Pons (tissue), 1 donor: ENCODE results near the gene FUT6.
"Not testable (repeated sequence)": the region's sequence is repeated elsewhere in the genome, so short reads cannot be mapped to it uniquely, and the experiment has no call there.

Experiments used
- DNase-seq: peaks from one replicate; pipeline ENCODE4 v3.0.0-alpha.2; 2016; ENCODE audit warnings: low spot score

FUT6 gene

DNA sequence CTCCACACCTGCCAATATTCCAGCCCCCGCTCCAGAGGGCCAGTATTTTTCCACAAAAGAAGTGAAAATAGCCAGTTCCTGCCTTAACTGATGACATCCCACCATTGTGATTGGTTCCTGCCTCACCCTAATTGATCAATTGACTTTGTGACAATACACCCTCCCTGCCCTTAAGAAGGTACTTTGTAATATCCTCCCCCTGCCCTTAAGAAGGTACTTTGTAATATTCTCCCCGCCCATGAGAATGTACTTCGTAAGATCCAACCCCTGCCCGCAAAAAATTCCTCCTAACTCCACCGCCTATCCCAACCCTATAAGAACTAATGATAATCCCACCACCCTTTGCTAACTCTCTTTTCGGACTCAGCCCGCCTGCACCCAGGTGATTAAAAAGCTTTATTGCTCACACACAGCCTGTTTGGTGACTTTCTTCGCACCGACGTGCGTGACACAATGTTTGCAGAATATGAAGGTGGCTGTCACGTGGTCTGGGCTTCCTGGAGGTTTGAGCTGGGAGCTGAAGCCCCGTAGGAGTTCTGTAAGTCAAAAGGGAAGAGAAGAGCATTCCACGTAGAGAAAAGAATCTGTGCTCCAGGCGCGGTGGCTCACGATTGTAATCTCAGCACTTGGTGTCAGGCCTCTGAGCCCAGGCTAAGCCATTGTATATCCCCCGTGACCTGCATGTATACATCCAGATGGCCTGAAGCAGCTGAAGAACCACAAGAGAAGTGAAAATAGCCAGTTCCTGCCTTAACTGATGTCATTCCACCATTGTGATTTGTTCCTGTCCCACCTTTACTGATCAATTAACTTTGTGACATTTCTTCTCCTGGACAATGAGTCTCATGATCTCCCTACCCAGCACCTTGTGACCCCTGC, 17.9 kb upstream of the FUT6 start:
- DNase-seq = no peak

DNA sequence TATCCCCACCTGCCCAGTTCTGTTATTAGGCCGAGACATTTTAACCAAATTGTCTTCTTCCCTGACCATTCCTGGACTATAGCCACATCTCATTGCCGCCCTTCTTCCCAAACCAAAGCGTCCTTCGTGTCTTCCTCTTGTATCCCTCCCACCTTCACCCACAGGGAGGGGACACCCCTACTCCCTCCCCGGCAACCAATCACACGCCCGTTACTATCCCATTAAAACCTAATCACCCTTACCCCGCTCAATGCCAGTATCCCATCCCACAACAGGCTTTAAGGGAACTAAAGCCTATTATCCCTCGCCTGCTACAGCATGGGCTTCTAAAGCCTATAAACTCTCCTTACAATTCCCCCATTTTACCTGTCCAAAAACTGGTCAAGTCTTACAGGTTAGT, 15.6 kb upstream of the FUT6 start:
- DNase-seq = not testable (repeated sequence)

DNA sequence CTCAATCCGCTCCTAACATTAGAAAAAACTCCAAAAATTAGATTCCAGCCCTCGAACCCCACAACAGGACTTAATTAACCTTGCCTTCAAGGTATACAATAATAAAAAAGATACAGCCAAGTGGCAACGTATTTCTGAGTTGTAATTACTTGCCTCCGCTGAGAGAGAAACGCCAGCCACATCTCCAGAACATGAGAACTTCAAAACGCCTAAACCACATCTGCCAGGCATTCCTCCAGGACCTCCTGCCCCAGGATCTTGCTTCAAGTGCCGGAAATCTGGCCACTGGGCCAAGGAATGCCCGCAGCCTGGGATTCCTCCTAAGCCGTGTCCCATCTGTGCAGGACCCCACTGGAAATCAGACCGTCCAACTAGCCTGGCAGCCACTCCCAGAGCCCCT, 14.6 kb upstream of the FUT6 start:
- DNase-seq = not testable (repeated sequence)

DNA sequence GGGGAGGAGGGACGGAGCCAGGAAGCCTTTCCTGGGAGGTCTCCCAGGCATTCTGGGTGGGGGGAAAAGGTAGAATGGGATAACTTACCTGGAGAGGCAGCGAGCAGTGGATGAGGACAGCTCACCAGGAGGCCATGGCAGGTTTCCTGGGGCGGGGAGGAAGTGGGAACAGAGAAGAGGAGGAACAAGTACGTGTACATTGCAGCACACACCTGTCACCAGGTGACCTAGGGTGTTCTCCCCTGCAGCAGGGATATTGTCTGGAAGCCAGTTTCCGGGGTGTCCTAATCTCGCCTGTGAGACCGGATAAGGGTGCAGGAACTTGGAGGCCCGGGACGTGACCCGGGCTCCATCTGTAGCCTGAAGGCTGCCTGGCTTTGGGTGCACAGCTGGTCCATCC, 11.8 kb upstream of the FUT6 start, which contains the start of gene FUT3:
Gene FUT3, minus strand, starts transcription at position 148 of the 400 bp plus-strand sequence.
- no peak for DNase-seq

DNA sequence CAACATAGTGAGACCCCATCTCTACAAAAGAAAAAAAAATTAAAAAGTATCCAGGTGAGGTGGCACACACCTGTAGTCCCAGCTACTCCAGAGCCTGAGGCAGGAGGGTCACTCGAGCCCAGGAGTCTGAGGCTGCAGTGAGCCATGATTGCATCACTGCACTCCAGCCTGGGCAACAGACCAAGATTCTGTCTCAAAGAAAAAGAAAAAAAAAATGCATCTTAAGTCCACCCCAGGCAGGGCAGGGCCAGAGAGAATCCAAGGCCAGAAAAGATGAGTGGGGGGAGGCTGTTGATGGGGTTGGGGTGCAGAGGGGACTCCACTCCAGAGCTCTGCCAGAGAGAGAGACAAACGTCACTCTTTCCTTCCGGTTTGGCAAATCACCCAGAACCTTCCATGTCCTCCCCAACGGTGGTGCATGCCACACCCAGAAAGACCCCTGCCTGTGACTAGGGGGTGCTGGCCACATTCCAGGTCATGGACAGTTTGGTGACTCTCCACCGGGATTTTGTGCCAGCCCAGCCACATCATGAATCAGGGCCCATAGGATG, 11.3 kb upstream of the FUT6 start:
- no peak for DNase-seq

DNA sequence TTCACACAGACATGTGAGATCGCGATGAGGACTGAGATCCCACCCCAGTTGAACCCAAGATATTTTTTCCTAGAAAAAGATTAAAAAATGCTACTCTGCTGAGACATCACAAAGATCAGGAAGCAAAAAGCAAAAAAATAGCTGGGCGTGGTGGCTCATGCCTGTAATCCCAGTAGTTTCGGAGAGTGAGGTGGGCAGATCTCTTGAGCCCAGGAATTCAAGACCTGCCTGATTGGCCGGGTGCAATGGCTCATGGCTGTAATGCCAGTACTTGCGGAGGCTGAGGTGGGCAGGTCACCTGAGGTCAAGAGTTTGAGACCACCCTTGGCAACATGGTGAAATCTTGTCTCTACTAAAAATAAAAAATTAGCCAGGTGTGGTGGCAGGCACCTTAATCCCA, 10.7 kb upstream of the FUT6 start:
- DNase-seq = no peak

DNA sequence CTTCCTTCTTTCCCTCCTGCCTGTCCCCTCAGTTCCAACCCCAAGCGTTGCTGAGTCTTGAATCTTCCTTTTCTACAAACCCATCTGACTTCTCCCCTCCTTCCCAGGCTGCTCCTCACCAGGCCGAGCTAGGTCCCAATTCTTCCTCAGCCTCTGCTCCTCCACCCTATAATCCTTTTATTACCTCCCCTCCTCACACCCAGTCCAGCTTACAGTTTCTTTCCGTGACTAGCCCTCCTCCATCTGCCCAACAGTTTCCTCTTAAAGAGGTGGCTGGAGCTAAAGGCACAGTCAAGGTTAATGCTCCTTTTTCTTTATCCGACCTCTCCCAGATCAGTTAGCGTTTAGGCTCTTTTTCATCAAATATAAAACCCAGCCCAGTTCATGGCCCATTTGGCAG, 9.1 kb upstream of the FUT6 start:
- DNase-seq = not testable (repeated sequence)

DNA sequence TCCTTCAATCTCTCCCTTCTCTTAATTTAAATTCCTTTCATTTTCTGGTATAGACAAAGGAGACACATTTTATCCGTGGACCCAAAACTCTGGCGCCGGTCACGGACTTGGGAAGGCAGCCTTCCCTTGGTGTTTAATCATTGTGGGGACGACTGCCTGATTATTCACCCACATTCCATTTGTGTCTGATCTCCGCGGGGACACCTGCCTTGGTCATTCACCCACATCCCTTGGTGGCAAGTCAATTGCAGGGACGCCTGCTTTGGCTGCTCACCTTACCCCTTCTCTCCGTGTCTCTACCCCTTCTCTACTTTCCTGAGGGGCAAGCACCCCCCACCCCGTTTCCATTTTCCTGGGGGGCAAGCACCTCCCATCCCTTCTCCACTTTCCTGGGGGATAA, 8.3 kb upstream of the FUT6 start:
- DNase-seq = not testable (repeated sequence)

DNA sequence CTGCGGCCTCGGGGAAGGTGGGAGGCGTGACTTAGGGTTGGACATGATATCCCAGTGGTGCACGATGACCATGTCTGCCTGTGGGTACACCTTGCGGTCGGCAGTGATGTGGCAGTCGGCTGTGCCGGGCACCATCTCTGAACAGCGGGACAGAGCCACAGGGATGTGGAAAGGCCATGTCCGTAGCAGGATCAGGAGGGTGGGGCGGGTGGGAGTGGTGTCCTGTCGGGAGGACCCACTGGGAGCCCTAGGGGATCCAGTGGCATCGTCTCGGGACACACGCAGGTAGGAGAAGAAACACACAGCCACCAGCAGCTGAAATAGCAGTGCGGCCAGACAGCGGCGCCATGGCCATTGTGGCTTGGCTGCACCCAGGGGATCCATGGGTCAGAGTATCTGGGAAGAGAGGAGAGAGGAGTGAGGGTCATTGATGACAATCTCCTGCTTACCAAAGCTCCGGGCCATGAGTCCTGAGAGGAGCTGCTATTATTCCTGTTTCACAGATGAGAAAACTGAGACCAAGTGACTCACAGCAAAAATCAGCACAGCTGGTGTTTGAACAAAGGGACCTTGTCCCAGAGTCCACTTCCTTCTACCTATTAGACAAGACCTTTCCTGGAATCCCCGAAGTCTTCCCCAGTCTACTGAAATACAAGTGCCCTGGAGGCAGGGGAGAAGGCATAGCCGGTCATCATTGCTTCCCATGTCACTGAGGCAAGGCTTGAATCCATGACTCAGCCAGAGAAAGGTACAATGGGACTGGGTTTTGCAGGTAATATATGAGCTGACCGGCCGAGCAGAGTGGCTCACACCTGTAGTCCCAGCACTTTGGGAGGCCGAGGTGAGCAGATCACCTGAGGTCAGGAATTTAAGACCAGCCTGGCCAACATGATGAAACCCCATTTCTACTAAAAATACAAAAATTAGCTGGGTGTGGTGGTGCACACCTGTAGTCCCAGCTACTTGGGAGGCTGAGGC, 5.2 kb upstream of the FUT6 start:
- DNase-seq = no peak

DNA sequence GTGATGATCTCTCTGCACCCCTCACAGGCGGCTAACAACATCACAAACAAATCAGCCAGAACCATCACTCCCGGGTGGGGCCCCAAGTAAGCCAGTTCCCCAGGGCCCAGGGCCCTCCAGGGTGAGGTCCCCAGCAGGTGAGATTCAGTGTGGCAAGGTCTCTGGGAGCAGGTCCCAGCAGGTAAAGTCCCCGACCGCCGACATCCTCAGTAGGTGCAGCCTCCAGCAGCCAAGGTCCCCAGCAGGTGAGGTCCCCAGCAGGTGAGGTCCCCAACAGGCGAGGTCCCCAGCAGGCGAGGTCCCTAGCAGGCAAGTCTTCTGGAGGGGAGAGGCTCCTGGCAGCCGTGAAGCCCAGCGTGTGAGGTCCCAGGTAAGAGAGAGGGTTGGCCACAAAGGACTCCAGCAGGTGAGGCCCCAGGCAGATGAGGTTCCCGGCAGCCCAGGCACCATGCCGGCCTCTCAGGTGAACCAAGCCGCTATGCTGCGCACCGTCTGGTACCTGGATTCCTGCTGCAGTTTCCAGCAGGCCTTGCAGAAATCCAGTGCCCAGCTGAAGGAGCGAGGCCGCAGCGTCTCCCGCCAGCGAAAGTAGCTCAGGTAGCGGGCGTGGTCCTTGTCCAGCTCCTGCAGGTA, 3.9 kb upstream of the FUT6 start:
- no peak for DNase-seq

DNA sequence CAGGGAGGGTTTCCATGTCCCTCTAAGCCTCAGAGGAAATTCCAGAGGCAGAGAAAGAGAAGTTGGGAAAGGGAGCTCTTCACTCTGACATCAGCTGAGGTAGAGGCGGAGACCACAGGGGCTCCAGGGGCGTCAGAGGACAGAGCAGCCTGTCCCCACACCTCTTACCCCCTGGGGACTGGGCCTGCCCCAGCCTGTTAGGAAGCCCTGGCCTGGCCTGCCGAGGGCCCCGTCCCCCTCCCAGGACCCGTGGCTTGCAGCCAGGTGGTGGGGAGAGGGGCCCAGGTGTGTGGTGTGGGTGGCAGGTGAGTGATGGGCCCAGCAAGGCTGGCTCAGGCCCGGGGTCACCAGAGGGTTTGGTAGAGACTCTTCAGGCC, 2.2 kb upstream of the FUT6 start:
- not testable (repeated sequence) for DNase-seq

DNA sequence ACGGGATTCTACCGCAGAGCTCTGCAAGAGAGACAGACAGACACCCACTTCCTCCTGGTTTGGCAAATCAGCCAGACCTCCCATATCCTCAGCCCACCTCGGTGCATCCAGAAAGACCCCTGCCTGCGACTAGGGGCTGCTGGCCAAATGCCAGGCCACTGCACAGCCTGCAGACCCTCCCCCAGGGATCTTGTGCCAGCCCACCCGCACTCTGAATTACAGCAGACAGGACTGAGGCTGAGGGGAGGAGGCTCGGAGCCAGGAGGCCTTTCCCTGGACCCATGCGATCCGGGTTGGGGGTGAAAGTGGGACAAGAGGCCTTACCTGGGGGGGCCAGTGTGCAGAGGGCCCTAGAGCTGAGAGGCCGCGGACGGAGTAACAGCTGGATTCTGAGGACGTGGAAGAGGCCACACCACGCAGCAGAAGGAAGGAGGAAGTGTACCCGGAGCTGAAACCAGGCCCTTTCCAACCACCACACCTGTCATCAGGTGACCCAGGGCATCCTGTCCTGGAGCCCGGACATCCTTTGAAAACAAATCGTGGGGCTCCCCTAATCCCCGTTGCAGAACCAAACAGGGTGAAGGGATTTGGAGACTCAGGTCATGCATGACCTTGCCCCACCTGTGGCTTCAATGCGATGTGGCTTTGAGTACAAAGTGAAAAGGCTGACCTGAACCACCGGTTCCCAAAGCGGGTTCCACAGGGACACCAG, 993 bp downstream of the FUT6 start:
- no peak for DNase-seq

DNA sequence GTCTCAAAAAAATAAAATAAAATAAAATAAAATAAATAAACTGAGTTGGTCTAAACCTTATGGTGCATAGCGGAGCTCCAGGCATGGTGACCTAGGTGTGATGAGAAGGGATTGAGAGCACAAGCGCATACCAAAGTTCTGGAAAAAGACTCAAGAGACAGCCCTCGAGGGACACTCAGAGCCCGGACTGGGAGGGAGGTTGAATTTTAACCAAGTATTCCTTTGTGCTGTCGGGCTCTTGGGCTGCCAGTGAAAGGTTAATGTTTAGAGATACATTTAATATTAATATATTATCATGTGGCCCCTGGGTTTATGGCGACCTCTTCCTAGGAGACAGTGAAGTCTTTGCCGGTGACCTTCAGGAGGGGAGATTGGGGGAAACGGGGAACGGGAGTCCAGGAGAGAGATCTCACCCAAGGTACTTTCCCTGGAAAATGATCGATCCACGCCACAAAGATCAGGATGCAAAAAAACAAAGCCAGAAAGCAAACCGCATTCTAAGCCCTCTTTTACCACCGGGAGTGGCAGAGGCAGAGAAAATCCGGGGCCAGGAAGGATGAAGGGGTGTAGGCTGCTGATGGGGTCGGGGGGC, 1.6 kb downstream of the FUT6 start:
- no peak for DNase-seq

DNA sequence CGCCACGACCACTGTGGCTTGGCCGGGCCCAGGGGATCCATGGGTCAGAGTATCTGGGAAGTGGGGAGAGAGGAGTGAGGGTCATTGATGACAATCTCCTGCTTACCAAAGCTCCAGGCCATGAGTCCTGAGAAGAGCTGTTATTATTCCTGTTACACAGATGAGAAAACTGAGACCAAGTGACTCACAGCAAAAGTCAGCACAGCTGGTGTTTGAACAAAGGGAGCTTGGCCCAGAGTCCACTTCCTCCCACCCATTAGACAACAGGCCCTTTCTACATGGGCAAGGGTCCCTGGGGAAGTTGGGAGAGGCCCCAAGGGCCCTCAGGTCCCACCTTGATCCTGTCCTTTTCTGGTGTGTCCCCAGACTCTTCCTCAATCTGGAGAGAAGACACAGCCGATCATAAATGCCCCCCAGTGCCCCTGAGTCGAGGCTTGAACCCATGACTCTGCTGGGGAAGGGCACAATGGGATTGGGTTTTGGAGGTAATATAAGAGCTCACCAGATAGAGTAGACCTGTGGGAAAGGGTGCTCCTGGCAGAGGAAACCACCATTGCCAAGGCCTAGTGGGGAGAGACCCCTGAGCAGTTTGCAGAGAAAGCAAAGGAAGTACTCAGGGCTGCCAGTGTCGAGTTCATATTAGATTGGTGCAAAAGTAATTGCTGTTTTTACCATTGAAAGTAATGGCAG, 6.8 kb downstream of the FUT6 start:
- DNase-seq = no peak

DNA sequence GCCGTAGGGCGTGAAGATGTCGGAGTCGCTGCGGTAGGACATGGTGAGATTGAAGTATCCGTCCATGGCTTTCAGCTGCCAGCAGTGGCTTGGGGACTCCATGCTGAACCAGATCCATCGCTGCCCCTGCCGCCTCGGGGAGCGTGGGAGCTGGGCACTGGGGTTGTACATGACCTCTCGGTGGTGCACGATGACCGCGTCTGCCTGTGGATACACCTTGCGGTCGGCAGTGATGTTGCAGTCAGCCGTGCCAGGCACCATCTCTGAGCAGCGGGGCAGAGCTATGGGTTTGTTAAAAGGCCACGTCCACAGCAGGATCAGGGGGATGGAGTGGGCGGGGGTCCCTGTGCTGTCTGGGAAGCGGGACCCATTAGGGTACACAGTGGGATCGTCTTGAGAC, 7.4 kb downstream of the FUT6 start:
- DNase-seq = no peak

DNA sequence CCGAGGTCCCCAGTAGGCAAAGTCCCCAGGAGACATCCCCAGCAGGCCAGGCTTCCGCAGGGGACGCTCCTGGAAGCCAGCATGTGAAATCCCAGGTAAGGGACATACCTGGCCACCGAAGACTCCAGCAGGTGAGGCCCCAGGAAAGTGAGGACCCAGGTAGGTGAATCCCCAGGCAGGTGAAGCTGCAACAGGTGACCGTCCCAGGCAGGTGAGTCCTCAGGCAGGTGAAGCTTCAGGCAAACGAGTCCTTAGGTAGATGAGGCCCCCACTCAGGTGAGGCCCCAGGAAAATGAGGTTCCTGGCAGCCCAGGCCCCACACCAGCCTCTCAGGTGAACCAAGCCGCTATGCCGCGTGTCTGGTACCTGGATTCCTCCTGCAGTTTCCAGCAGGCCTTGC, 8.3 kb downstream of the FUT6 start:
- no peak for DNase-seq

DNA sequence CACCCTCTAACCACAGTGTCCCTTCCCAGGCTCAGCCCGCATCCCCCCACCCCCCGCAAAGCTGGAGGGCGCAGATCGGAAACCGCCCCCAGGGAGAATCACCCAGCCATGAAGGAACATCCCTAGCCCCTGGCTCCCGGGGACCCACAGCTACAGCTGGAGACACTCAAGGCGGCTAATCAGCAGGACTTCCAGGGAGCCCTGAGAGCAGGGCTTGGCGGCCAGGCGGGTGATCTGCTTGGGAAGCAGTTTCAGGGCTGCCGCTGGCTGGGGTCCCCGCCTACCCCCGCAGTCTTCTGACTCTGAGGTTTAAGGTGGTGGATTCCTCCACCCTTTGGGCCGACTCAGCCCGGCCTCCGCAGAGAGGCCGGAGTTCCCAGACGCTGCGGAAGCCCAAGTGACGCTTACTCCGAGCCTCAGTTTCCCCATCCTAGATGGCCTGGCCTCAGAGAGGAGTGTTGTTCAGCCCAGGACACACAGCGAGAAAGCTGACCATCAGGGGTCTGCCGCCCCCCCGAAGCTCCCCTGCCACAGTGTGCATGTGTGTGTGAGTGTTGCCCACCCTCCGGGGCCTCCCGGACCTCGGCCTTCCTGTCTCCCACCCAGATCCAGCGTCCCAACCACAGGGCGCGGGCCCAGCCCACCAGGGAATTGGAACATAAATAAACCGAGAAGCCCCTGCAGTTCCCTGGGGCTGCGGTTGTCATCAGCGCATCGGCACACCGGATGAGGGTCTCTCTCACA, 9.8 kb downstream of the FUT6 start:
- no peak for DNase-seq

DNA sequence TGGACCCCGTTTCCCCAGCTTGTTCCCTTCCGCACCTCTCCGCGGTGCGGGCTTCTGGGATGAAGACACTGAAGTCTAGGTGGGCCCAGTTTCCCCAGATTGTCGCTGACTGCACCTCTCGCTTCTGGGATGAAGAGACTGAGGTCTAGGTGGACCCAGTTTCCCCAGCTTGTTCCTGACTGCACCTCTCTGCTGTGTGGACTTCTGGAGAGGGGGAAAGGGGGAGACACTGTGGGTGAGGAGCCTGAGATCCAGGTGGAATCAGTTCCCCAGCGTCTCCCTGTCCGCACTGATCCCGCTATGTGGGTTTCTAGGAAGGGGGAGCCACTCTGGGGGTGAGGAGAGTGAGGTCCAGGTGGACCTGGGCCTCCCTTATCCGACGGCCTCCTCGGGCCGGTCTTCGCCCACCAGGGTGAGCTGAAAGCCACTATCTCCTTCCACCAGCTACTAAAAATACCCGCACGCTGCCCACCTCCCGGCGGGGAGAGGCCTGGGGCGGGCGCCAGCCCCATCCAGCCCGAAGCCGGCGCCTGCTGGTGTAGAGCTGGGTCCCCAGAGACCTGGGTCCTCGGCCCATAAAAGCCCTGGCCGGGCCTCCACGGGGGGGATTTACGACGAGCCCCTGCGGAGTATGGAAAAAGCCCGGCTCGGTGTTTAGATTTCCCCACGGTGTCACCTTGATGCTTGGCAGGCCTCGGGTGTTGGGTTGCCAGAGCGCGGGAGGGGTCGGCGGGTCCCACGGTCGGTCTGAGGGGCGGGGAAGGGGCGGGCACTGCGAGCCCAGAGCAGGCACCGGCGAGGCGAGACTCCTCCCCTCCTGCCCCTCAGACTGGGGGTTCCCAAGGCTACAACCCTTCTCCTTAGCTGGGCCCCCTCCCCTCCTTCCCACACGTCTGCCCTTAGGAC, 10.6 kb downstream of the FUT6 start:
- no peak for DNase-seq
